Fibroblast of villous mesenchyme (primary cell): Measurements from ENCODE around the gene PARP8. TPM values are rescaled to one million over a fixed set of nuclear protein-coding genes. Genes with fewer than 3 reads are reported as not detected.
"Not testable (repeated sequence)": the region's sequence is repeated elsewhere in the genome, so short reads cannot be mapped to it uniquely, and the experiment has no call there.

Experiments
- DNase-seq: peaks from one replicate; pipeline ENCODE4 v3.0.0-alpha.2; 2010; ENCODE audit warnings: low read depth
- H3K4me3 ChIP-seq: 2 replicates; pipeline ENCODE4 v1.5.1; 2011; ENCODE audit warnings: low read depth, mild to moderate bottlenecking, low read length
- total RNA-seq: library from RNA; depleted of rRNA; stranded (reverse); fragments of >200 nt; gene quantifications from 2 replicates; pipeline ENCODE4 v1.2.3, GENCODE V29; 2012
- TF ChIP-seq, protein P1 (sequence below): IDR thresholded peaks from 2 replicates; pipeline ENCODE4 v1.5.1; 2012; ENCODE audit warnings: low read depth, mild to moderate bottlenecking, low read length; ENCODE audit not compliant: insufficient read depth

PARP8 gene
- total RNA-seq, 1 donor: 12.5 TPM

DNA sequence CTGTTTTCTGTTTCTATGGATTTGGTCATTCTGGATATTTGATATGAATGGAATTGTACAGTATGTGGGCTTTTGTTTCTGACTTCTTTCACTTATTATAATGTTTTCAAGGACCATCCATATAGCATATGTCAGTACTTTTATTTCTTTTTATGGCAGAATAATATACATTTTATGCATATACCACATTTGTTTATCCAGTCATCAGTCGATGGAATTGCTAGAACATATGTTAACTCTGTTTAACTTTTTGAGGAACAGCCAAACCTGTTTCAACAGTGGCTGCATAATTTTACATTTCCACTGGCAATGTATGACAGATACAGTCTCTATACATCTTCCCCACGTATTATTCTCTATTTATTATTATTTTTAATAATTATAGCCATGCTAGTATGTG lies 131.6 kb downstream of the PARP8 start:
- TF ChIP-seq, protein P1, sequence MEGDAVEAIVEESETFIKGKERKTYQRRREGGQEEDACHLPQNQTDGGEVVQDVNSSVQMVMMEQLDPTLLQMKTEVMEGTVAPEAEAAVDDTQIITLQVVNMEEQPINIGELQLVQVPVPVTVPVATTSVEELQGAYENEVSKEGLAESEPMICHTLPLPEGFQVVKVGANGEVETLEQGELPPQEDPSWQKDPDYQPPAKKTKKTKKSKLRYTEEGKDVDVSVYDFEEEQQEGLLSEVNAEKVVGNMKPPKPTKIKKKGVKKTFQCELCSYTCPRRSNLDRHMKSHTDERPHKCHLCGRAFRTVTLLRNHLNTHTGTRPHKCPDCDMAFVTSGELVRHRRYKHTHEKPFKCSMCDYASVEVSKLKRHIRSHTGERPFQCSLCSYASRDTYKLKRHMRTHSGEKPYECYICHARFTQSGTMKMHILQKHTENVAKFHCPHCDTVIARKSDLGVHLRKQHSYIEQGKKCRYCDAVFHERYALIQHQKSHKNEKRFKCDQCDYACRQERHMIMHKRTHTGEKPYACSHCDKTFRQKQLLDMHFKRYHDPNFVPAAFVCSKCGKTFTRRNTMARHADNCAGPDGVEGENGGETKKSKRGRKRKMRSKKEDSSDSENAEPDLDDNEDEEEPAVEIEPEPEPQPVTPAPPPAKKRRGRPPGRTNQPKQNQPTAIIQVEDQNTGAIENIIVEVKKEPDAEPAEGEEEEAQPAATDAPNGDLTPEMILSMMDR: no peak
- DNase-seq: no peak
- no peak overlapping the region for H3K4me3 ChIP-seq

DNA sequence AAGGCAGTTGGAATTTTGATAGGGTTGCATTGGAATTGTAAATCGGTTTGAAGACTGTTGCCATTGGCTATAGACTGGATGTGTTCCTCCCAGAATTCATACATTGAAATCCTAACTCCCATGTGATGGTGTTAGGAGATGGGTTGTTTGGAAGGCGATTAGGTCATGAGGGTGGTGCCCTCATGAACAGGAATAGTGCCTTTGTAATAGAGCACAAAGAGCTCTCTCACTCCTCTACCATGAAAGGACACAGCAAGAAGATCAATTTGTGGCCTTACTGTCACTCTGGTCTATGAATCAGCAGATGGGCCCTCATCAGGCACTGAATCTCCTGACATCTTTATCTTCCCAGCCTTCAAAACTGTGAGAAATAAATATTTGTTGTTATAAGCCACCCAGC lies 133.2 kb downstream of the PARP8 start:
- no peak overlapping the region for H3K4me3 ChIP-seq
- TF ChIP-seq, protein P1: no peak
- no peak for DNase-seq

DNA sequence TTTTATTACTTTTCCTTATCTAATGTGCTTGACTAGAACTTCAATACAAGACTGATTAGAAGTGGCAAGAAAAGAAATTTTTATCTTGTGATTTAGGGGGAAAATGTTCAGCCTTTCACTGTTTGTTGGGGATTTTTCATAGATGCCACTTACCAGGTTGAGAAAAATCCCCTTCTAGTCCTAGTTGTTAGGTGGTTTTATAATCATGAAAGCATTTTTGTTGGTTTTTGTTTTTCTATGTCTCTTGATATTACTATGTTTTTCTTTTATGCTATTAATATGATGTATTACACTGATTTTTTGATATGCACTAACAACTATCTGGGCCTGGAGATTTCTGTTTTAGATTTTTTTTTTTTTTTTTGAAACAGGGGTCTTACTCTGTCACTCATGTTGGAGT lies 134.0 kb downstream of the PARP8 start:
- no peak overlapping the region for H3K4me3 ChIP-seq
- no peak for DNase-seq
- TF ChIP-seq, protein P1: no peak

DNA sequence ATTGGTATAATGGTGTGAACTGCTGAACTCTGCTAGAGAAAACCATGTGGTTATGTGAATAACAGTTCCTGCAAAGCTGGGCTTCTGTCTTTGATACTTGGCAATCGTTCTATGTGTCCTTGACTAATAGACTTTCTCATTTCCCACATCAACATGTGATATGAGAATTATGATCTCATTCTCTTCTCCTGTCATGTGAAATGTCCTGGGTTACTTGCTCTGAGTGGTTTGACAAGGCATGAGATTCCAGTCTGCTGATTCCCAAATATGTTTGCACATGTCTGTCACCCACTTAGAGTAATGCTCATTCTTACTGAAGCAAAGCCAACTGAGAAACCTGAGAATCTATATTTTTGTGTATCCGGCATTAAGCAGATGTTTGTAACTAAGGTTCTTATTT lies 141.2 kb downstream of the PARP8 start:
- no peak overlapping the region for H3K4me3 ChIP-seq
- DNase-seq: no peak
- TF ChIP-seq, protein P1: no peak

DNA sequence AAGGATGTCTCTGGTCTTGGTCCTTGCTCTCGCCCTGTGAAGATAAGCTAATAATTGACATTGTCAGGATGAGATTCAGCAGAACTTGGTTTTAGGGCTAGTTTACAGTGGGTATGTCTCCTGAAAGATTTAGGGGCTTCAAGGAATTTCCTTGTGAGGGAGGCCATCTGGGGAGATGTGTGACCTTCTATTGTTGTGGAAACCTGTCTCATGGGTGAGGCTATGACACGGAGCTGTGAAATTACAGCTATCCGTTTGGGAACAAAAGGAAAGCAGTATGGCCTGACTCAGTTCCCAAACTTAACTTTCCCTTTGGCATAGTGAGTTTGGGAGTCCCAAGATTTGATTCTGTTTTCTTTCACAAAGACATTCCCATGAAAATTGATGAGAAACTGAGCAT lies 142.0 kb downstream of the PARP8 start:
- TF ChIP-seq, protein P1: no peak
- H3K4me3 ChIP-seq: no peak overlapping the region
- DNase-seq: no peak

DNA sequence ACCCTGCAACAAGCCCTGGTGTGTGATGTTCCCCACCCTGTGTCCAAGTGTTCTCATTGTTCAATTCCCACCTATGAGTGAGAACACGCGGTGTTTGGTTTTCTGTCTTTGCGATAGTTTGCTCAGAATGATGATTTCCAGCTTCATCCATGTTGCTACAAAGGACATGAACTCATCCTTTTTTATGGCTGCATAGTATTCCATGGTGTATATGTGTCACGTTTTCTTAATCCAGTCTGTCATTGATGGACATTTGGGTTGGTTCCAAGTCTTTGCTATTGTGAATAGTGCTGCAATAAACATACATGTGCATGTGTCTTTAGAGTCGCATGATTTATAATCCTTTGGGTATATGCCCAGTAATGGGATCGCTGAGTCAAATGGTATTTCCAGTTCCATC lies 145.3 kb downstream of the PARP8 start:
- H3K4me3 ChIP-seq: not testable (repeated sequence)

DNA sequence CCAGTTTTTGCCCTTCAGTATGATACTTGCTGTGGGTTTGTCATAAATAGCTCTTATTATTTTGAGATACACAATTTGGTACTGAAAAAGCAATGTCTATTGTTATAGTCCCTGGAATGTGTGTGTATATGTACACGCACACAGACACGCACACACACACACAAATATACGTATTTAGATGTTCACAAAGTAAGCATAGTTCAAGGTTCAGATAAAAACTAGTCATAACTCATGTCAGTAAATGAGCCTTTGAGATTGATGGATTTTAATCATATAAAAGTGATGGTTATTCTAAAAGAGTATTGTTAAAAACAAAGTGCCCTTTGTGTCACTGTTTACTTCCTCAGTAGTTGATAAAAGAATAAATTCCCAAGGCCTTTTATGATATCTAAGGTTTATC lies 147.3 kb downstream of the PARP8 start:
- H3K4me3 ChIP-seq: no peak overlapping the region
- no peak for DNase-seq
- TF ChIP-seq, protein P1: no peak

More for the DNA sequence above, 145.3 kb downstream of the PARP8 start:
- DNase-seq: not testable (repeated sequence)
